Measurements from ENCODE around the gene ST3GAL4. TPM values are rescaled to one million over a fixed set of nuclear protein-coding genes. Genes with fewer than 3 reads are reported as not detected.

Gene ST3GAL4
- total RNA-seq, 1 experiment from 2014 or later = 13.6 TPM

GRCh38 chr11:126354631-126355323 lies 709 bp upstream of the ST3GAL4 start:
- Histone ChIP-seq H2AFZ (ENCODE audit: low read length) (no peak overlapping the region), H4K8ac (replicated peaks; ENCODE audit: insufficient read length, low read depth, low read length) (no peak overlapping the region), H3K9ac (ENCODE audit: extremely low read depth, insufficient read length, low read length) (peak overlapping the region; percentile 76), H2BK15ac (ENCODE audit: low read depth, low read length) (no peak overlapping the region), H3K4me1 (ENCODE audit: insufficient read depth, low read length) (peaks cover 6% of the 10 kb centered on the region), H3K79me1 (ENCODE audit: insufficient read depth, low read depth, low read length, poor library complexity, severe bottlenecking) (no peaks in the 10 kb centered on the region), H3K4me2 (ENCODE audit: insufficient read depth, insufficient read length, low read length) (peak overlapping the region; percentile 52), H2BK5ac (ENCODE audit: insufficient read length, low read length) (no peak overlapping the region), H3K79me2 (ENCODE audit: insufficient read depth, low read length) (peaks cover 7% of the 10 kb centered on the region; the same call in 1 of the 2 replicates), H3K23me2 (ENCODE audit: insufficient read length, low read depth, low read length, poor library complexity, severe bottlenecking) (peaks cover 5% of the 10 kb centered on the region), H4K20me1 (ENCODE audit: control insufficient read depth, insufficient read depth, insufficient read length) (no peaks in the 10 kb centered on the region), H3K18ac (ENCODE audit: insufficient read length, low read depth, low read length) (peak overlapping the region; percentile 82), H3K14ac (ENCODE audit: insufficient read depth, low read length) (peak overlapping the region; percentile 78), H3T11ph (ENCODE audit: low read length) (no peak overlapping the region), H4K5ac (ENCODE audit: insufficient read length, low read depth, low read length) (no peak overlapping the region), H2BK20ac (ENCODE audit: low read depth, low read length, poor library complexity, severe bottlenecking) (no peak overlapping the region), H2BK12ac (ENCODE audit: insufficient read length, low read depth, low read length) (no peak overlapping the region), H2AK5ac (ENCODE audit: insufficient read length, low read length) (no peak overlapping the region), H3K56ac (ENCODE audit: insufficient read length, low read depth, low read length) (no peak overlapping the region), H3K27me3 (ENCODE audit: insufficient read depth, low read length) (no peaks in the 10 kb centered on the region), H2BK120ac (ENCODE audit: low read depth, low read length, poor library complexity, severe bottlenecking) (no peak overlapping the region), H3K9me3 (ENCODE audit: control insufficient read depth, low read depth, low read length) (no peaks in the 10 kb centered on the region), H3K4ac (ENCODE audit: low read depth, low read length) (no peak overlapping the region), H3K27ac (ENCODE audit: insufficient read length, low read depth, low read length) (no peak overlapping the region), H4K91ac (ENCODE audit: insufficient read length, low read depth, low read length) (no peak overlapping the region), H3K23ac (ENCODE audit: insufficient read length, low read depth, low read length) (no peak overlapping the region)
- Mint-ChIP-seq H3K27me3 (ENCODE audit: low read depth) (no peaks in the 10 kb centered on the region; the same call in 1 of the 2 replicates), H3K27ac (peak overlapping the region; percentile 74 to 95 (median 76); a peak in 5 of 7 replicates), H3K4me1 (peaks cover 38 to 57% of the 10 kb centered on the region in 2 experiments), H3K9me3 (no peaks in the 10 kb centered on the region; a peak in 1 of 5 replicates), H3K36me3 (ENCODE audit: insufficient read depth in 1 of 3, low read depth in 3 of 3) (peaks cover 6 to 10% (median 6%) of the 10 kb centered on the region in 3 experiments; a peak in 5 of 7 replicates), H3K4me3 (peak overlapping the region; percentile 83 to 94)
- TF ChIP-seq, protein P1, sequence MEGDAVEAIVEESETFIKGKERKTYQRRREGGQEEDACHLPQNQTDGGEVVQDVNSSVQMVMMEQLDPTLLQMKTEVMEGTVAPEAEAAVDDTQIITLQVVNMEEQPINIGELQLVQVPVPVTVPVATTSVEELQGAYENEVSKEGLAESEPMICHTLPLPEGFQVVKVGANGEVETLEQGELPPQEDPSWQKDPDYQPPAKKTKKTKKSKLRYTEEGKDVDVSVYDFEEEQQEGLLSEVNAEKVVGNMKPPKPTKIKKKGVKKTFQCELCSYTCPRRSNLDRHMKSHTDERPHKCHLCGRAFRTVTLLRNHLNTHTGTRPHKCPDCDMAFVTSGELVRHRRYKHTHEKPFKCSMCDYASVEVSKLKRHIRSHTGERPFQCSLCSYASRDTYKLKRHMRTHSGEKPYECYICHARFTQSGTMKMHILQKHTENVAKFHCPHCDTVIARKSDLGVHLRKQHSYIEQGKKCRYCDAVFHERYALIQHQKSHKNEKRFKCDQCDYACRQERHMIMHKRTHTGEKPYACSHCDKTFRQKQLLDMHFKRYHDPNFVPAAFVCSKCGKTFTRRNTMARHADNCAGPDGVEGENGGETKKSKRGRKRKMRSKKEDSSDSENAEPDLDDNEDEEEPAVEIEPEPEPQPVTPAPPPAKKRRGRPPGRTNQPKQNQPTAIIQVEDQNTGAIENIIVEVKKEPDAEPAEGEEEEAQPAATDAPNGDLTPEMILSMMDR (conservative IDR thresholded peaks at IDR 0.05) = no peak
- WGBS (ENCODE audit: extremely low coverage, insufficient read length, low lambda C conversion rate) = no CpG with 5 or more reads among the region's 15 CpGs
- DNase-seq = no peak

All from H9 (cell line).